AML-193 (cell line): ENCODE measurements around the gene KLHL26.
A peak's percentile ranks its signal among the peaks of the same experiment; 100 is the strongest.

Source experiments
- DNase-seq, 2 experiments: peaks; one replicate each; lab custom pipeline; 2025; lab: John Stamatoyannopoulos, UW

Gene KLHL26

GRCh38 chr19:18612772-18613588 is 23.8 kb upstream of the KLHL26 start, which contains the start of gene TMEM59L:
TSS of gene TMEM59L (plus strand) at chr19:18612870. CDS start at chr19:18612959, 89 bp downstream.
- no peak for DNase-seq

DNA sequence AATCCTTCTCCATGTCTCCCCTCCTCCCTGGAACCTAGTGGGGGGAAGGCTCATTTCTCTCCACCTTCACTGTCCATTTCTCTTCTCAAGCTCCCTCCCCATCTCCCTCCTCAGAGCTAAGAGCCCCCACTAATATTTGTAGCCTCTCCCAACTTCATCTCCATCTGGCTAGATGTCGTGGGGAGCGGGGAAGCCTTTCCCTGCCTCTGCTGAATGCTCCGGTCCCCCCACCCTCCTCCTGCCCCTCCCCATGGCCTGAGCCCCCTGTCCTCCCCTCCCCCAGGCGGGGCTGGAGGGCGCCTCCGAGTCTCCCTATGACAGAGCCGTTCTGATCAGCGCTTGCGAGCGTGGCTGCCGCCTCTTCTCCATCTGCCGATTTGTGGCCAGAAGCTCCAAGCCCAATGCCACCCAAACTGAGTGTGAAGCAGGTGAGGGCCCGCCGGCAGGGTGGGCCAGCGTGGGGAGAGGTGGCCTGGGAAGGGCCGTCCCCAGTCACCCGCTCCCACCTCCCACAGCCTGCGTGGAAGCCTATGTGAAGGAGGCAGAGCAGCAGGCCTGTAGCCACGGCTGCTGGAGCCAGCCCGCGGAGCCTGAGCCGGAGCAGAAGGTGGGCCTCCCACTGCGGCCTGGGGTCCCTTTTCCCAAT is 23.1 kb upstream of the KLHL26 start:
- DNase-seq = no peak

GRCh38 chr19:18616023-18616422 is 20.8 kb upstream of the KLHL26 start:
- DNase-seq = no peak

DNA sequence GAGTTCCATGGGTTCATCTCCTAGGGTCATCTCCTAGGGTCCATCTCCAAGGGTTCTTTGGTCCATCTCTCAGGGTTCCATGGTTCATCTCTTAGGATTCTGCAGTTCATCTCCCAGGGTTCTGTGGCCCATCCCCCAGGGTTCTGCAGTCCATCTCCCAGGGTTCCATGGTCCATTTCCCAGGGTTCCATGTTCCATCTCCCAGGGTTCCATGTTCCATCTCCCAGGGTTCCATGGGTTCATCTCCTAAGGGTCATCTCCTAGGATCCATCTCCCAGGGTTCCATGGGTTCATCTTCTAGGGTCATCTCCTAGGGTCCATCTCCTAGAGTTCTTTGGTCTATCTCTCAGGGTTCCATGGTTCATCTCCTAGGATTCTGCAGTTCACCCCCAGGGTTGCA is 19.3 kb upstream of the KLHL26 start:
- no peak for DNase-seq

GRCh38 chr19:18618236-18618635 is 18.6 kb upstream of the KLHL26 start:
- DNase-seq = no peak

DNA sequence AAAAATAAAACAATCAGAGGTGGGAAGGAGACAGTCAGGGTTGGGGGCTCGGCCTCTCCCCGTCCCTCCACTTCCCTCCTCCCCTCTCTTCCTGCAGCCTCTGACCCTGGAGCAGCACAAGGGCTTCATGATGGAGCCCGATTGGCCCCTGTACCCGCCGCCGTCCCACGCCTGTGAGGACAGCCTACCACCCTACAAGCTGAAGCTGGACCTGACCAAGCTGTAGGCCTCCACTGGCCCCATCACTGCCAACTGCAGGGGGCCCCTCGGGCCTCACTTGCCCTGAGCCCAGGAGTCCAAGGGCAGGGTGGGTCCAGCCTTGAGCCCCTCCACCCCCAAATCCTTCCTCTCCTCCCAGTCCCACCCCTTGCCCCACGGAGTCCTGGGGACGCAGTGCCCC is 16.5 kb upstream of the KLHL26 start:
- no peak for DNase-seq

GRCh38 chr19:18620902-18621301 is 15.9 kb upstream of the KLHL26 start:
- no peak for DNase-seq

- DNase-seq = no peak
Measured at GRCh38 chr19:18626906-18627305, 9.9 kb upstream of the KLHL26 start.

DNA sequence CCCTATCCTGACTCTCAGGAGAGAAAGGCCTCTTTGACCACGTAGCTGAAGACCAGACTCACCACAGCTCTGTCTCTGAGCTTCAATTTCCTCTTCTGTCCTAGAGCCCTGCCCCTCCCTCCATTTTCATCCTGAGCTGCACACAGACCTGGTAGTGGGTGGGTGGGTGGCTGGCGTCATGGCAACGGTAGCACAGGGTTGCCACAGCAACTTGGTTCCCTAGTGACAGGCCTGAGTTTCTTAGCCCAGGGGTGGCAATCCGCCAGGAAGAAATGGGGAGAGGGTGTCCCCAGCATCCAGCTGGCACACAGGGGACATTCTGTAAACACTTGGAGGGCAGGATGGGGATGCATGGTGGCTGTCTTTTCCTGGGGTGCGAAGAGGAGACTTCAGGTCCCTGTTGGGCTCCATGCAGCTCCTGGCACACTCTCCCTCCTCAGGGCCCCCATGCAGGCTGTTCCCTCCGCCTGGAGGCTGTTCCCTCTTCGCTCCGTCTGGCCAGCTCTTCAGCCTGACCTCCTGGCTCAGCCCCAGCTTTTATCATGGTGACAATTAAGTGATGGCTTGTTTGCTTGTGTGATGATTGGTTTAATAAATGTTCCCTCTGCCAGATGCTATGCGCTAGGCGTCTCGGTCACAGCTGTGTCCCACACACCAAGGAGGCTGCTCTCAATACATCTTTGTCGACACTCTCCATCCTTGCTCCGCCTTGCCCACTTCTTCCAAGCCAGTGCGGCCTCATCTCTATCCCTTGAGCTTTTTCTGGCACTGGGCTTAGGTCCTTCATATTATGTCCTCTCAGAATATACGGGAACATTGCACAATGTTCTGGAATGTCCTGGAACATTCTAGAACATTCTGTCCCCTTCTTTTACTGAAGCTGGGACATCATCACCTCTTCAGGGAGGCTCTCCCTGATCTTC is 7.4 kb upstream of the KLHL26 start:
- DNase-seq = no peak

DNA sequence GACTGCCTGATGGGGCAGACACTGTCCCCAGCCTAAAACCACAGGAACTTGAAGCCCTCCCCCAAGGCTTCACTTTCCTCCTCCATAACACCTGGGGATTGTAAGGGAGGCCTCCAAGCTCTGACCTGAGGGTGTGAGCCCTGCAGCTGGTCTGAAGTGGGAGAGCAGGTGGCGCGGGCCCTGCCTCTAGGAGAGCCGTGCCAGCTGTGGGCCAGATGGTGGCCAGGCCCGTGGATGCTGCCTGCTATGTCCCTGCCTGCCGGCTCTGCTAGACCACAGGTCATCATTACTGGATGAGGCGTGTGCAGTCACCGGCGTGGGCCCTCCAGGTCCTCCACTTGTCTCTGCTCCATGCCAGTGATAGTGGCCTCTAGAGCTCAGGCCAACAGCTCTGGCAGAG is 3.5 kb upstream of the KLHL26 start:
- no peak for DNase-seq

- DNase-seq = no peak
Measured at GRCh38 chr19:18634612-18635297, 2.1 kb upstream of the KLHL26 start.

DNA sequence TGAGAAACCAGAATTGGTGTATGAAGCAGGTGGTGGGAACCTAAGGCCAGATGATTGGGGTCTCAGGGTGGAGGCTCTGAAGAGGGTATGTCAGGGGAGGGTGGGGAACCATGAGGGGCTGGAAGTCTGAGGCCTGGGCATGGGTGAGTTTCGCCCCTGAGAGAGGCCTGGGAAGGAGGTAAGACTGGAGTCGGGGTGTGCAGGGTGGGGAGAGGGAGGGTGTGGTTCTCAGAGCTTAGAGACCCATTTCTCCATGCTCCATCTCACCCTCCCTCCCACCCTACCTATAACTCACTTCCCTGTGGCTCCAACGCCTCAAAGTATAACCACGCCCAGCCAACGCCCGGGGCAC is 1.0 kb upstream of the KLHL26 start:
- no peak for DNase-seq

DNA sequence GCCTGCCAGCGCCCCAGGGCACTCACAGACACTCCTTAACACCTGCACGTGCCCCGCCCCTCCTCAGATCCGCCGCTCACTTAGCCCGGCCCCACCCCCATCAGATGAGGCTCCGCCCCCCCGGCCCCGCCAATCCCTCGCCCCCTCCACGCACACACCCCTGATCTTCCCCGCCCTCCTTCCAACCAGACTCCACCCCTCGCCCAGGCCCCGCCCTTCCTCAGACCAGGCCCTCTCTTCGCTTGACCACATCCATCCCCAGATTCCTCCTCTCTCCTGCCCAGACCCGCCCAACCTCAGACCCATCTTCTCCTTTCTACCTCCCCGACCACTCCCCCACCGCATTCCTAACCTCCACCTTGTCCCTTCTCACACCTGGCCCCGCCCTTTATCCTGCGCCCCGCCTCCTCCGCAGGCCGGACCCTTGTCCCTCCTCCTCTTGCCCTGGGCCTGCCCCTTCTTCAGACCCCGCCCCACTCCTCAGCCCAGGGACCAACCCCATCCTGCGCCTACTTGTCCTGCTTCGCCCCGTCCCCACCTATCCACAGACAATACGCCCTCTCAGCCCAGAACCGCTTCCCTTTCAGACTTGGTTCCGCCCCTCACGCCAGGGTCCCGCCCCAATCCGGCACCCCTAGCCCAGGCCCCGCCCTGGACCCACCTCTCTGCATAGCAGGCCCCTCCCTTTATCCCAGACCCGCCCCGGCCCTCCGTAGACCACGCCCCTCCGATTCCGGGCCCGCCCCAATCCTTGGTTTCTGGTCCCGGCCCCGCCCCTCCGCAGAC is 452 bp upstream of the KLHL26 start:
- peak; percentile 88 to 94 for DNase-seq

DNA sequence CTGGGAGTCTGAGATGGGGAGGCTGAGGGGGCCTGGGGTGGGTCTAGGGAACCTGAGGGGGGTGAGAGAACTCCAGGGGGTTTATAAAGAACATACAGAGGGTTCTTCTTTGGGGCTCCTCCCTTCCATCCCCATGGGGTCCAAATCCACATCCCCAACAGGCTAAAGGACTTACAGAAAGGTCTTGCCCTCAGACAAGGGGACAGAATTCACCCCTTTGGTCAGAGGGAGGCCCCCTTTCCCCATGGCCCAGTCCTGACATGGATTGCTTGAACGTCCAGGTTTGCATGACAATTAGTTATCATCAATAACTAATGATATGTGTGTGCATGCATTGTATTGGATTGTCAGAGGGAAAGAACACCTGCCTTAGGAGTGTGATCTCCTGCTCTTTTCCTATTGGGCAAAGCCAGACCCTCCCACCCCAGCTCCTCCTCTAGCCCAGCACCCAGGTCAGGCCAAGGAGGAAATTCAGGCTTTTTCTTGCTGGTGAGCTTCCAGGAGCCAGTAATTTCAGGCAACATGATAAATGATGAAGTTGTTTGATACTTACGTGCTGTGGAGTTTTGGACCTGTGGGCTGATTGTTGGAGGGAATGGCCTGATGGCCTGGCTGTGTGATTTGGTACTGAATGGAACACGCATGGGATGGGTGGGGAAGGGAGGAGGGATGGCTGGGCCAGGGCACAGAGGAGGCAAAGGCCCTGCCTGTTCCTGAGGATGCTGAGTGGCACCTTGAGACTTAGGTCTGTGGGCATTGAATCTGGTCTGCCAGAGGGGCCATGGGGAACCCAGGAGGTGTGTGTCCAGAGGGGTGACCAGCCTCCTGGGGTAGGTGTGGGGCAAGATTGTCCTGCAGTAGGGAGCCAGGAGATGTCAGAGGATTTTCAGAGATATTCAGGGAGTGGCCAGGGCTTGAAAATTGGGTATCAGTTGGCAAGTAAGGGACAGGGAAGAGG is 1.1 kb downstream of the KLHL26 start:
- peak in 1 of 2 experiments; percentile 20 for DNase-seq

DNA sequence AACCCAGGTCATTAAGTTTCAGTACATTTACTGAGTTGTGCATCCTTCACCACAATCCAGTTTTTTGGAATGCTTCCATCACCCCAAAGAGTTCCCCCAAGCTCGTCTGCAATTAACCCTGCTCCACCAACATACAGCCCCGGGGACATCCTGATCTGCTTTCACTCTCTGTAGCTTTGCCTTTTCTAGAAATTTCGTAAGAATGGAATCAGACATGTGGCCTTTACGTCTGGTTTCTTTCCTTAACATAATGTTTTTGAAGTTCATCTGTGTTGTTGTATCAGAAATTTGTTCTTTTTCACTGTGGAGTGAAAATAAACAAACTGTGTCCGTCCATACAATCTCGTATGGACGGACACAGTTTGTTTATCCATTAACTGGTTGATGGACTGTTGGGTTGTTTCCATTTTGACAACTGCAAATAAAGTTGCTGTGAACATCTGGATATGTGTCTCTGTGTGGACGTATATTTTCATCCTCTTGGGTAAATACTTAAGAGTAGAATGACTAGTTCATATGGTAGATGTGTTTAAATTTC is 2.9 kb downstream of the KLHL26 start:
- no peak for DNase-seq

- DNase-seq = peak; percentile 62 to 71
Measured at GRCh38 chr19:18644196-18645034, 7.6 kb downstream of the KLHL26 start.

GRCh38 chr19:18645035-18645511 is 8.2 kb downstream of the KLHL26 start:
- no peak for DNase-seq

- DNase-seq = no peak
Measured at GRCh38 chr19:18646535-18647370, 9.9 kb downstream of the KLHL26 start.
